ENCODE results near the gene C1GALT1.

Gene C1GALT1

DNA sequence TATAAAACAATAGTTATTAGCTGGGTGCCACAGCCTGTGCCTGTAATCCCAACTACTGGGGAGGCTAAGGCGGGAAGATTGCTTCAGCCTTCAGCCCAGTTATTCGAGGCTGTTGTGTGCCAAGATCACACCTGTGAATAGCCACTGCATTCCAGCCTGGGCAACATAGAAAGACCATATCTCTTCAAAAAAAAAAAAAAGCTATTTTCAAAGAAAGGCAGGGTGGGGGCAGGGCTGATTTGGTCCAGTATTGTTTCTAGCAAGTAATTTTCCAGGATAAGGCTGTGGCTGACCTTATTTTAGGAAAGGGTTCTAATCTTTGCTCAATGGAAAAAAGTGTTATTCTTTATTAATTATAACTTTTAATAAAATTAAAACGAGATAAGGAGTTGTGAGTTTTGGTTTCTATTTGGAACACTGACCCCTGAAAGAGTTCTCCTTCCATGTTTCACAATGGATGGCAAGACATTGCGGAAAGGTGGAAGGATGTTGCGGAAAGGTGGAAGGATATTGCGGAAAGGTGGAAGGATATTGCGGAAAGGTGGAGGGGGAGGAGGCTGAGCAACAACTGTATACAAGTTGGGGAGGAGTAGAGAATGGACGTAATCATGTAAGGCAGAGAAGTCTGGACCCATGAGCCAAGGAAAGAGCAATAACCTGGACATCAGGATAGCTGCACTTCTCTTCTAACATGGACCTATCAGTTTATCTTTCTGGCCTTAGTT, 1.5 kb upstream of the C1GALT1 start:
- Histone ChIP-seq H3K4me3 (peak overlapping the region; percentile 81), H3K36me3 (peaks cover 4% of the 10 kb centered on the region; the same call in 1 of the 2 replicates), H3K27me3 (no peaks in the 10 kb centered on the region), H4K20me1 (peaks cover 21% of the 10 kb centered on the region; the same call in 1 of the 2 replicates), H3K9ac (peak overlapping the region; percentile 86; the same call in 1 of the 2 replicates), H3K27ac (peak overlapping the region; percentile 86), H3K9me3 (no peaks in the 10 kb centered on the region), H3K4me2 (peak overlapping the region; percentile 76), H3K4me1 (peaks cover 36% of the 10 kb centered on the region)
- no peak for TF ChIP-seq Cebpa-rat (IDR thresholded peaks at IDR 0.05)

- Histone ChIP-seq H3K9ac (peak overlapping the region; percentile 86), H3K4me3 (peak overlapping the region; percentile 81), H3K27ac (peak overlapping the region; percentile 86), H4K20me1 (peaks cover 28% of the 10 kb centered on the region; the same call in 1 of the 2 replicates), H3K4me2 (peak overlapping the region; percentile 76), H3K4me1 (peaks cover 32% of the 10 kb centered on the region), H3K36me3 (peaks cover 12% of the 10 kb centered on the region; the same call in 1 of the 2 replicates), H3K9me3 (no peaks in the 10 kb centered on the region), H3K27me3 (no peaks in the 10 kb centered on the region)
- no peak for TF ChIP-seq Cebpa-rat (IDR thresholded peaks at IDR 0.05)
Observed at GRCh38 chr7:7181519-7182155, 707 bp upstream of the C1GALT1 start.

- Histone ChIP-seq H3K4me3 (peak overlapping the region; percentile 81), H3K4me2 (peak overlapping the region; percentile 56), H3K9ac (peak overlapping the region; percentile 84), H3K4me1 (peaks cover 31% of the 10 kb centered on the region), H3K9me3 (no peaks in the 10 kb centered on the region), H3K36me3 (peaks cover 23% of the 10 kb centered on the region; the same call in 1 of the 2 replicates), H4K20me1 (peaks cover 31% of the 10 kb centered on the region; the same call in 1 of the 2 replicates), H3K27me3 (no peaks in the 10 kb centered on the region), H3K27ac (peak overlapping the region; percentile 88)
- no peak for TF ChIP-seq Cebpa-rat (IDR thresholded peaks at IDR 0.05)
Observed at GRCh38 chr7:7183061-7183837, 905 bp downstream of the C1GALT1 start.

- H3K36me3 ChIP-seq: peaks cover 23% of the 10 kb centered on the region; the same call in 1 of the 2 replicates
- no peaks in the 10 kb centered on the region for H3K9me3 ChIP-seq
- H3K4me1 ChIP-seq: peaks cover 31% of the 10 kb centered on the region
- no peak overlapping the region for H3K27ac ChIP-seq
- peak overlapping the region; percentile 81 for H3K4me3 ChIP-seq
- H3K27me3 ChIP-seq: no peaks in the 10 kb centered on the region
- H3K4me2 ChIP-seq: peak overlapping the region; percentile 56
- H4K20me1 ChIP-seq: peaks cover 31% of the 10 kb centered on the region; the same call in 1 of the 2 replicates
- peak overlapping the region; percentile 84; the same call in 1 of the 2 replicates for H3K9ac ChIP-seq
- TF ChIP-seq Cebpa-rat (IDR thresholded peaks at IDR 0.05): no peak
Observed at GRCh38 chr7:7183838-7184463, 1.6 kb downstream of the C1GALT1 start.

GRCh38 chr7:7185371-7185989, 3.1 kb downstream of the C1GALT1 start:
- H3K4me1 ChIP-seq: peaks cover 31% of the 10 kb centered on the region
- H3K4me3 ChIP-seq: no peak overlapping the region
- H3K27me3 ChIP-seq: no peaks in the 10 kb centered on the region
- no peak overlapping the region for H3K9ac ChIP-seq
- H3K36me3 ChIP-seq: peaks cover 28% of the 10 kb centered on the region; the same call in 1 of the 2 replicates
- no peak for TF ChIP-seq Cebpa-rat (IDR thresholded peaks at IDR 0.05)
- H3K27ac ChIP-seq: no peak overlapping the region
- H4K20me1 ChIP-seq: peaks cover 31% of the 10 kb centered on the region; the same call in 1 of the 2 replicates
- H3K4me2 ChIP-seq: peak overlapping the region; percentile 56
- no peaks in the 10 kb centered on the region; the same call in 1 of the 2 replicates for H3K9me3 ChIP-seq

- no peaks in the 10 kb centered on the region for H3K27me3 ChIP-seq
- H4K20me1 ChIP-seq: peaks cover 31% of the 10 kb centered on the region; the same call in 1 of the 2 replicates
- peaks cover 34% of the 10 kb centered on the region; the same call in 1 of the 2 replicates for H3K36me3 ChIP-seq
- H3K4me3 ChIP-seq: no peak overlapping the region
- H3K9ac ChIP-seq: no peak overlapping the region
- TF ChIP-seq Cebpa-rat (IDR thresholded peaks at IDR 0.05): no peak
- H3K9me3 ChIP-seq: peaks cover 23% of the 10 kb centered on the region
- no peak overlapping the region for H3K4me2 ChIP-seq
- H3K4me1 ChIP-seq: peaks cover 21% of the 10 kb centered on the region
- no peak overlapping the region for H3K27ac ChIP-seq
Observed at GRCh38 chr7:7188091-7188490, 5.7 kb downstream of the C1GALT1 start.

DNA sequence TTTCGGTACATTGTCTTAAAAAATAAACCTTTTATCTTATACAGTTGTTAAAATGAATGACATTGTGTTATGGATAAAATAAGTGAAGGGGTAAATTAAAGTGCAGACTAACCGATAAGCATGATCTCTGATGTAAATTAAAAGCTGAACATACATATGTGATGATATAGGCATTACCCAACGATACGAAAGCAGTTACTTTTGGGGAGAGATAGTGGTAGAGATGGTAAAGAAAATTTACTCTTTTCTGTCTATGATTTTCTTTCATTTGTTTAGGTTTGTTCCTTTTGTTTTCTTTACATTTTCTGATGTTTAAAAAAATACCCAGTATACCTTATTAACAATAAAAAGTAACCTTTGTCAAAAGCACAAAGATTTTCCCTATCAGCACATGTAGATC, 6.4 kb downstream of the C1GALT1 start:
- H3K4me3 ChIP-seq: no peak overlapping the region
- peaks cover 34% of the 10 kb centered on the region; the same call in 1 of the 2 replicates for H3K36me3 ChIP-seq
- H3K27ac ChIP-seq: no peak overlapping the region
- H3K4me2 ChIP-seq: no peak overlapping the region
- no peak for TF ChIP-seq Cebpa-rat (IDR thresholded peaks at IDR 0.05)
- H4K20me1 ChIP-seq: peaks cover 29% of the 10 kb centered on the region; the same call in 1 of the 2 replicates
- H3K27me3 ChIP-seq: no peaks in the 10 kb centered on the region
- peaks cover 30% of the 10 kb centered on the region for H3K9me3 ChIP-seq
- H3K9ac ChIP-seq: no peak overlapping the region
- H3K4me1 ChIP-seq: peaks cover 19% of the 10 kb centered on the region

DNA sequence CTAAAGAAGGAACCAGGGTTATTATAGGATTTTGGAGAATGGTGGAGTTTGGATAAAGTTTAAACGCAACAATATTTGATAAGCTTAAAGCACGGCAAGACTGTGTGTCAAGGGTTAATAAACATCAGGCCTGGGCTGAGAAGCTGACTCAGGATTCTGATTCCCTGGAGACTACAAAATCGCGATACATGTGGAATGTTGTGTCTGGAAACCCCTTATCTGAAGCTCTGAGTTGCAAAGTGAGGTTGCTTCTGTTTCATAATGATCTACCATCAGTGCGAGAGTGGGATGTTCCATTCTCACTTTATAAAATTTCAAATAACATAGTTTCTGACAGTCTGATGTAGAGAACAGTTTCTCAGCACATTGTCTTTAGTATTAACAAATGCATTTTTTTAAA, 7.8 kb downstream of the C1GALT1 start:
- Histone ChIP-seq H3K9ac (no peak overlapping the region), H3K36me3 (peaks cover 34% of the 10 kb centered on the region; the same call in 1 of the 2 replicates), H3K4me1 (peaks cover 5% of the 10 kb centered on the region), H4K20me1 (peaks cover 15% of the 10 kb centered on the region; the same call in 1 of the 2 replicates), H3K27ac (no peak overlapping the region), H3K4me3 (no peak overlapping the region), H3K4me2 (no peak overlapping the region), H3K9me3 (peaks cover 44% of the 10 kb centered on the region), H3K27me3 (no peaks in the 10 kb centered on the region)
- no peak for TF ChIP-seq Cebpa-rat (IDR thresholded peaks at IDR 0.05)

Measured in BLaER1 (cell line).